ENCODE data around the gene SLC16A6.

Gene SLC16A6

GRCh38 chr17:68299817-68300216, 8.9 kb upstream of the SLC16A6 start:
- no peak for DNase-seq (ENCODE audit: low read depth)
- H3K4me3 ChIP-seq (ENCODE audit: low read depth, low read length): no peak overlapping the region
- TF ChIP-seq CTCF (IDR thresholded peaks at IDR 0.05; ENCODE audit: low read depth, low read length): no peak
- no peak for TF ChIP-seq POLR2A (IDR thresholded peaks at IDR 0.05; ENCODE audit: extremely low read depth, insufficient read length)
- TF ChIP-seq MAX (IDR thresholded peaks at IDR 0.05; ENCODE audit: low read depth, low read length): no peak

GRCh38 chr17:68298601-68299000, 7.7 kb upstream of the SLC16A6 start:
- DNase-seq (ENCODE audit: low read depth): no peak
- TF ChIP-seq CTCF (IDR thresholded peaks at IDR 0.05; ENCODE audit: low read depth, low read length) (no peak), MAX (IDR thresholded peaks at IDR 0.05; ENCODE audit: low read depth, low read length) (no peak), MYC (IDR thresholded peaks at IDR 0.05; ENCODE audit: low read depth, low read length) (no peak), POLR2A (IDR thresholded peaks at IDR 0.05; ENCODE audit: extremely low read depth, insufficient read length) (no peak)
- H3K4me3 ChIP-seq (ENCODE audit: low read depth, low read length): no peak overlapping the region

- TF ChIP-seq MAX (IDR thresholded peaks at IDR 0.05; ENCODE audit: low read depth, low read length): no peak
- TF ChIP-seq POLR2A (IDR thresholded peaks at IDR 0.05; ENCODE audit: extremely low read depth, insufficient read length): no peak
- no peak for TF ChIP-seq MYC (IDR thresholded peaks at IDR 0.05; ENCODE audit: low read depth, low read length)
- TF ChIP-seq CTCF (IDR thresholded peaks at IDR 0.05; ENCODE audit: low read depth, low read length): no peak
- H3K4me3 ChIP-seq (ENCODE audit: low read depth, low read length): no peak overlapping the region
- DNase-seq (ENCODE audit: low read depth): peak; percentile 56
These were observed 6.3 kb upstream of the SLC16A6 start for GRCh38 chr17:68297195-68297594.

GRCh38 chr17:68296217-68297191, 5.6 kb upstream of the SLC16A6 start:
- no peak for TF ChIP-seq CTCF (IDR thresholded peaks at IDR 0.05; ENCODE audit: low read depth, low read length)
- TF ChIP-seq POLR2A (IDR thresholded peaks at IDR 0.05; ENCODE audit: extremely low read depth, insufficient read length): no peak
- TF ChIP-seq MYC (IDR thresholded peaks at IDR 0.05; ENCODE audit: low read depth, low read length): no peak
- peak; percentile 57 for TF ChIP-seq MAX (IDR thresholded peaks at IDR 0.05; ENCODE audit: low read depth, low read length)
- H3K4me3 ChIP-seq (ENCODE audit: low read depth, low read length): no peak overlapping the region
- DNase-seq (ENCODE audit: low read depth): peak; percentile 72

GRCh38 chr17:68295086-68295485, 4.2 kb upstream of the SLC16A6 start:
- no peak for TF ChIP-seq POLR2A (IDR thresholded peaks at IDR 0.05; ENCODE audit: extremely low read depth, insufficient read length)
- TF ChIP-seq MYC (IDR thresholded peaks at IDR 0.05; ENCODE audit: low read depth, low read length): no peak
- TF ChIP-seq CTCF (IDR thresholded peaks at IDR 0.05; ENCODE audit: low read depth, low read length): no peak
- TF ChIP-seq MAX (IDR thresholded peaks at IDR 0.05; ENCODE audit: low read depth, low read length): no peak
- no peak overlapping the region for H3K4me3 ChIP-seq (ENCODE audit: low read depth, low read length)
- DNase-seq (ENCODE audit: low read depth): no peak
